Measurements from ENCODE around the gene FAM168B.

Gene FAM168B

GRCh38 chr2:131016826-131017741 is 76.2 kb downstream of the FAM168B start:
- no peak for DNase-seq

GRCh38 chr2:131015764-131016163 is 77.5 kb downstream of the FAM168B start:
- DNase-seq: no peak

- DNase-seq: no peak
Observed at GRCh38 chr2:131014141-131014540, 79.1 kb downstream of the FAM168B start.

- no peak for DNase-seq
Observed at GRCh38 chr2:131011486-131011885, 81.8 kb downstream of the FAM168B start.

- no peak for DNase-seq
Observed at GRCh38 chr2:131010566-131010965, 82.7 kb downstream of the FAM168B start.

- no peak for DNase-seq
Observed at GRCh38 chr2:131009713-131010475, 83.4 kb downstream of the FAM168B start.

GRCh38 chr2:131008967-131009366 is 84.3 kb downstream of the FAM168B start:
- DNase-seq: no peak

- no peak for DNase-seq
Observed at GRCh38 chr2:131006561-131006960, 86.7 kb downstream of the FAM168B start.

GRCh38 chr2:131005216-131005935 is 87.9 kb downstream of the FAM168B start:
- no peak for DNase-seq

GRCh38 chr2:131004446-131005209 is 88.6 kb downstream of the FAM168B start:
- DNase-seq: no peak

GRCh38 chr2:130998561-130998960 is 94.7 kb downstream of the FAM168B start:
- no peak for DNase-seq
